ENCODE data around the gene SPEF2. TPM values are rescaled to one million over a fixed set of nuclear protein-coding genes. Genes with fewer than 3 reads are reported as not detected.

The SPEF2 gene
- total RNA-seq, 1 donor from 2014 or later = 0.96 TPM

DNA sequence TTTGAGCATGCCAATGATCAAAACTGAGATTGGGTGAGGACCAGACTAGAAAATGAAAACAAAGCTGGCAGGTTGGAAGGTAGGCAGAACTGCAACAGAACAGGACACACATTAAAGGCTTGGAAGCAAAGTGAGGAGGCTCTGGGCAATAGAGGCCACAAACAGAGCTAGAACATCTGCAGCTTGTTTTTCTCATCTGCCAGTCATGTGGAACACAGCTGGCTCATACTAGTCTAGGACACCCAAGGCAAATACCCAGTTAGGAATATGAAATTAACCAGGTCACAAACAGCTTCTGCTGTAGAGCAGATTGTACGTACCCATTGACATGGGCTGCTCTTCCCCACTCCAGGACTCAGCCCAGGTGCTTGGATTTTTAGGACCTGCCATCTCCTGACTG is 61.7 kb downstream of the SPEF2 start:
- no peaks in the 10 kb centered on the region for H3K36me3 Mint-ChIP-seq (ENCODE audit: unreplicated experiment)
- no peak overlapping the region for H3K4me3 Mint-ChIP-seq (ENCODE audit: unreplicated experiment)
- H3K27me3 Mint-ChIP-seq (ENCODE audit: unreplicated experiment) = no peaks in the 10 kb centered on the region
- DNase-seq = no peak
- no peaks in the 10 kb centered on the region for H3K4me1 Mint-ChIP-seq (ENCODE audit: low read depth, unreplicated experiment)
- TF ChIP-seq, protein P1, sequence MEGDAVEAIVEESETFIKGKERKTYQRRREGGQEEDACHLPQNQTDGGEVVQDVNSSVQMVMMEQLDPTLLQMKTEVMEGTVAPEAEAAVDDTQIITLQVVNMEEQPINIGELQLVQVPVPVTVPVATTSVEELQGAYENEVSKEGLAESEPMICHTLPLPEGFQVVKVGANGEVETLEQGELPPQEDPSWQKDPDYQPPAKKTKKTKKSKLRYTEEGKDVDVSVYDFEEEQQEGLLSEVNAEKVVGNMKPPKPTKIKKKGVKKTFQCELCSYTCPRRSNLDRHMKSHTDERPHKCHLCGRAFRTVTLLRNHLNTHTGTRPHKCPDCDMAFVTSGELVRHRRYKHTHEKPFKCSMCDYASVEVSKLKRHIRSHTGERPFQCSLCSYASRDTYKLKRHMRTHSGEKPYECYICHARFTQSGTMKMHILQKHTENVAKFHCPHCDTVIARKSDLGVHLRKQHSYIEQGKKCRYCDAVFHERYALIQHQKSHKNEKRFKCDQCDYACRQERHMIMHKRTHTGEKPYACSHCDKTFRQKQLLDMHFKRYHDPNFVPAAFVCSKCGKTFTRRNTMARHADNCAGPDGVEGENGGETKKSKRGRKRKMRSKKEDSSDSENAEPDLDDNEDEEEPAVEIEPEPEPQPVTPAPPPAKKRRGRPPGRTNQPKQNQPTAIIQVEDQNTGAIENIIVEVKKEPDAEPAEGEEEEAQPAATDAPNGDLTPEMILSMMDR (IDR thresholded peaks at IDR 0.05; ENCODE audit: partially characterized antibody, unreplicated experiment) = no peak
- no peaks in the 10 kb centered on the region for H3K9me3 Mint-ChIP-seq (ENCODE audit: unreplicated experiment)
- no peak overlapping the region for H3K27ac Mint-ChIP-seq (ENCODE audit: unreplicated experiment)

DNA sequence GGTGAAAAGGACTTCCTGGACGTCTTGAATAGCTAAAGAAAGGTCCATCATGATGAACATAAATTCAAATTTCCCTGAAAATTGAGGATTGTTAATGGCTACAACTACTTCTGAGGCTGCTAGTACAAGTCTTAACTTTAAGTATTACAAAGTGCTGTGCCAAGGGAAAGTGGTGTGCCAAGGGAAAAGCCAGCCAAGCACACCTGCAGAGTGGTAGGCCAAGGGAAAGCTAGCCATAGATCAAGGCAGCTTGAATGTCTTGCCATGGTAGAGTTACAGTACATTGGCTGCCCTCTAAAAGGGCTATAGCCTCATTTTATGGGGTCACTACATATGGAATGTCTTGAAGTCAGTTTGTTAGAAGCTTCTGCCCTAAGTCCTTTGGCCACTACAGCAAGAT is 64.2 kb downstream of the SPEF2 start:
- no peaks in the 10 kb centered on the region for H3K36me3 Mint-ChIP-seq (ENCODE audit: unreplicated experiment)
- H3K4me3 Mint-ChIP-seq (ENCODE audit: unreplicated experiment) = no peak overlapping the region
- no peak overlapping the region for H3K27ac Mint-ChIP-seq (ENCODE audit: unreplicated experiment)
- no peak for DNase-seq
- TF ChIP-seq, protein P1 (IDR thresholded peaks at IDR 0.05; ENCODE audit: partially characterized antibody, unreplicated experiment) = no peak
- no peaks in the 10 kb centered on the region for H3K9me3 Mint-ChIP-seq (ENCODE audit: unreplicated experiment)
- H3K27me3 Mint-ChIP-seq (ENCODE audit: unreplicated experiment) = no peaks in the 10 kb centered on the region
- H3K4me1 Mint-ChIP-seq (ENCODE audit: low read depth, unreplicated experiment) = no peaks in the 10 kb centered on the region

GRCh38 chr5:35683466-35683865 is 65.8 kb downstream of the SPEF2 start:
- Mint-ChIP-seq H3K4me1 (ENCODE audit: low read depth, unreplicated experiment) (no peaks in the 10 kb centered on the region), H3K9me3 (ENCODE audit: unreplicated experiment) (no peaks in the 10 kb centered on the region), H3K36me3 (ENCODE audit: unreplicated experiment) (no peaks in the 10 kb centered on the region), H3K27me3 (ENCODE audit: unreplicated experiment) (no peaks in the 10 kb centered on the region), H3K27ac (ENCODE audit: unreplicated experiment) (no peak overlapping the region), H3K4me3 (ENCODE audit: unreplicated experiment) (no peak overlapping the region)
- DNase-seq = no peak
- TF ChIP-seq, protein P1 (IDR thresholded peaks at IDR 0.05; ENCODE audit: partially characterized antibody, unreplicated experiment) = no peak

GRCh38 chr5:35685161-35685560 is 67.5 kb downstream of the SPEF2 start:
- H3K27me3 Mint-ChIP-seq (ENCODE audit: unreplicated experiment) = no peaks in the 10 kb centered on the region
- no peaks in the 10 kb centered on the region for H3K36me3 Mint-ChIP-seq (ENCODE audit: unreplicated experiment)
- no peak overlapping the region for H3K4me3 Mint-ChIP-seq (ENCODE audit: unreplicated experiment)
- H3K9me3 Mint-ChIP-seq (ENCODE audit: unreplicated experiment) = no peaks in the 10 kb centered on the region
- no peak for DNase-seq
- H3K27ac Mint-ChIP-seq (ENCODE audit: unreplicated experiment) = no peak overlapping the region
- H3K4me1 Mint-ChIP-seq (ENCODE audit: low read depth, unreplicated experiment) = no peaks in the 10 kb centered on the region
- TF ChIP-seq, protein P1 (IDR thresholded peaks at IDR 0.05; ENCODE audit: partially characterized antibody, unreplicated experiment) = no peak

GRCh38 chr5:35687961-35688360 is 70.3 kb downstream of the SPEF2 start:
- H3K4me1 Mint-ChIP-seq (ENCODE audit: low read depth, unreplicated experiment) = no peaks in the 10 kb centered on the region
- DNase-seq = no peak
- no peaks in the 10 kb centered on the region for H3K36me3 Mint-ChIP-seq (ENCODE audit: unreplicated experiment)
- no peaks in the 10 kb centered on the region for H3K9me3 Mint-ChIP-seq (ENCODE audit: unreplicated experiment)
- peaks cover 2% of the 10 kb centered on the region for H3K27me3 Mint-ChIP-seq (ENCODE audit: unreplicated experiment)
- TF ChIP-seq, protein P1 (IDR thresholded peaks at IDR 0.05; ENCODE audit: partially characterized antibody, unreplicated experiment) = no peak
- no peak overlapping the region for H3K27ac Mint-ChIP-seq (ENCODE audit: unreplicated experiment)
- no peak overlapping the region for H3K4me3 Mint-ChIP-seq (ENCODE audit: unreplicated experiment)

Data from glutamatergic neuron (in vitro differentiated cells).